ENCODE measurements around the gene HSPG2.

HSPG2 gene

GRCh38 chr1:21878009-21878773, 58.9 kb downstream of the HSPG2 start:
- H3K4me3 ChIP-seq (replicated peaks; ENCODE audit: insufficient read depth, low read length), result no peak overlapping the region
- no peaks in the 10 kb centered on the region for H3K27me3 ChIP-seq (ENCODE audit: insufficient read depth, poor library complexity, severe bottlenecking)
- DNase-seq (ENCODE audit: low read depth in 1 of 2, low spot score in 1 of 2), result no peak
- no peak overlapping the region for H3K27ac ChIP-seq (replicated peaks)
- TF ChIP-seq POLR2AphosphoS5 (IDR thresholded peaks at IDR 0.05; ENCODE audit: low read depth) (no peak), SPI1 (IDR thresholded peaks at IDR 0.05; ENCODE audit: borderline replicate concordance, low read depth) (no peak), CTCF (IDR thresholded peaks at IDR 0.05; ENCODE audit: insufficient read depth, low read length) (no peak), REST (IDR thresholded peaks at IDR 0.05; ENCODE audit: insufficient replicate concordance, low read depth) (no peak)

- H3K27me3 ChIP-seq (ENCODE audit: insufficient read depth, poor library complexity, severe bottlenecking), result no peaks in the 10 kb centered on the region
- TF ChIP-seq POLR2AphosphoS5 (IDR thresholded peaks at IDR 0.05; ENCODE audit: low read depth) (no peak), SPI1 (IDR thresholded peaks at IDR 0.05; ENCODE audit: borderline replicate concordance, low read depth) (no peak), GABPA (IDR thresholded peaks at IDR 0.05; ENCODE audit: low read depth) (no peak)
- DNase-seq (ENCODE audit: low read depth in 1 of 2, low spot score in 1 of 2), result no peak
- H3K4me3 ChIP-seq (replicated peaks; ENCODE audit: insufficient read depth, low read length), result no peak overlapping the region
- H3K27ac ChIP-seq (replicated peaks), result no peak overlapping the region
Measured at GRCh38 chr1:21876267-21876666, 60.8 kb downstream of the HSPG2 start.

- no peak overlapping the region for H3K27ac ChIP-seq (replicated peaks)
- no peak for DNase-seq (ENCODE audit: low read depth in 1 of 2, low spot score in 1 of 2)
Measured at GRCh38 chr1:21875621-21876063, 61.5 kb downstream of the HSPG2 start.

GRCh38 chr1:21874778-21875547, 62.1 kb downstream of the HSPG2 start:
- DNase-seq (ENCODE audit: low read depth in 1 of 2, low spot score in 1 of 2), result no peak
- Histone ChIP-seq H3K27ac (replicated peaks) (no peak overlapping the region), H3K27me3 (ENCODE audit: insufficient read depth, poor library complexity, severe bottlenecking) (no peaks in the 10 kb centered on the region), H3K4me3 (replicated peaks; ENCODE audit: insufficient read depth, low read length) (no peak overlapping the region)
- no peak for TF ChIP-seq GABPA (IDR thresholded peaks at IDR 0.05; ENCODE audit: low read depth)

More at GRCh38 chr1:21875621-21876063, 61.5 kb downstream of the HSPG2 start:
- no peak for TF ChIP-seq REST (IDR thresholded peaks at IDR 0.05; ENCODE audit: insufficient replicate concordance, low read depth)
- no peaks in the 10 kb centered on the region for H3K27me3 ChIP-seq (ENCODE audit: insufficient read depth, poor library complexity, severe bottlenecking)
- no peak overlapping the region for H3K4me3 ChIP-seq (replicated peaks; ENCODE audit: insufficient read depth, low read length)

GRCh38 chr1:21874328-21874727, 62.8 kb downstream of the HSPG2 start:
- no peaks in the 10 kb centered on the region for H3K27me3 ChIP-seq (ENCODE audit: insufficient read depth, poor library complexity, severe bottlenecking)
- no peak for DNase-seq (ENCODE audit: low read depth in 1 of 2, low spot score in 1 of 2)
- H3K4me3 ChIP-seq (replicated peaks; ENCODE audit: insufficient read depth, low read length), result no peak overlapping the region
- TF ChIP-seq CTCF (IDR thresholded peaks at IDR 0.05; ENCODE audit: insufficient read depth, low read length), result no peak
- no peak for TF ChIP-seq SPI1 (IDR thresholded peaks at IDR 0.05; ENCODE audit: borderline replicate concordance, low read depth)
- no peak for TF ChIP-seq REST (IDR thresholded peaks at IDR 0.05; ENCODE audit: insufficient replicate concordance, low read depth)
- no peak for TF ChIP-seq GABPA (IDR thresholded peaks at IDR 0.05; ENCODE audit: low read depth)
- no peak for TF ChIP-seq POLR2AphosphoS5 (IDR thresholded peaks at IDR 0.05; ENCODE audit: low read depth)
- H3K27ac ChIP-seq (replicated peaks), result no peak overlapping the region
